ENCODE results near the gene TRIO. TPM values are rescaled to one million over a fixed set of nuclear protein-coding genes. Genes with fewer than 3 reads are reported as not detected.

Gene TRIO
- total and polyA plus RNA-seq, 11 donors = 35.2 to 99.1 (median 58.4) TPM

GRCh38 chr5:14149672-14150274, 6.6 kb downstream of the TRIO start:
- peaks cover 29 to 89% (median 76%) of the 10 kb centered on the region in 12 donors for H3K4me1 ChIP-seq
- H3K27ac ChIP-seq = peak overlapping the region in 1 of 12 donors; percentile 97
- WGBS, 4 donors = 63 to 70% (median 65%) methylated on average over 3 of the region's 3 CpGs
- no peaks in the 10 kb centered on the region for H3K36me3 ChIP-seq
- no peaks in the 10 kb centered on the region for H3K27me3 ChIP-seq
- no peak for ATAC-seq
- TF ChIP-seq POLR2A (IDR thresholded peaks at IDR 0.05) (no peak), CTCF (IDR thresholded peaks at IDR 0.05) (no peak)
- no peak overlapping the region for H3K4me3 ChIP-seq
- no peaks in the 10 kb centered on the region for H3K9me3 ChIP-seq
- no peak for DNase-seq
- intact Hi-C loops (cut with DNase I) = loop anchor here in 9 of 10 donors (5.0 to 10.0 kb wide), 7 partner anchors 33 to 118 kb away; no protein-coding TSS in a partner anchor

GRCh38 chr5:14151416-14151815, 8.3 kb downstream of the TRIO start:
- ATAC-seq (no peak), DNase-seq (no peak)
- no peaks in the 10 kb centered on the region for H3K36me3 ChIP-seq
- WGBS, 4 donors = 84 to 89% (median 88%) methylated on average over 3 of the region's 3 CpGs
- no peak overlapping the region for H3K27ac ChIP-seq
- H3K4me1 ChIP-seq = peaks cover 34 to 90% (median 78%) of the 10 kb centered on the region in 12 donors
- no peak overlapping the region for H3K4me3 ChIP-seq
- H3K27me3 ChIP-seq = no peaks in the 10 kb centered on the region
- TF ChIP-seq CTCF (IDR thresholded peaks at IDR 0.05) (no peak), POLR2A (IDR thresholded peaks at IDR 0.05) (no peak)
- H3K9me3 ChIP-seq = no peaks in the 10 kb centered on the region
- intact Hi-C loops (cut with DNase I) = loop anchor here in 2 of 10 donors (5.0 to 10.0 kb wide), 2 partner anchors 36 to 53 kb away; no protein-coding TSS in a partner anchor

- Histone ChIP-seq H3K27ac (peak overlapping the region in 11 of 12 donors; percentile 31 to 87 (median 72)), H3K9me3 (no peaks in the 10 kb centered on the region), H3K36me3 (no peaks in the 10 kb centered on the region), H3K4me1 (peaks cover 30 to 81% (median 74%) of the 10 kb centered on the region in 12 donors), H3K27me3 (no peaks in the 10 kb centered on the region), H3K4me3 (peak overlapping the region in 3 of 12 donors; percentile 1 to 27 (median 22))
- no peak for DNase-seq
- 70 to 80% (median 72%) methylated on average over 6 of the region's 6 CpGs for WGBS, 4 donors
- no peak for ATAC-seq
- intact Hi-C loops (cut with DNase I) = loop anchor here in 2 of 10 donors (5.0 to 10.0 kb wide), 2 partner anchors 34 to 52 kb away; no protein-coding TSS in a partner anchor
- TF ChIP-seq POLR2A (IDR thresholded peaks at IDR 0.05) (no peak), CTCF (IDR thresholded peaks at IDR 0.05) (no peak)
Measured at GRCh38 chr5:14153071-14153864, 10.1 kb downstream of the TRIO start.
